WTC11 (cell line): ENCODE results near the gene TREX2. TPM values are rescaled to one million over a fixed set of nuclear protein-coding genes. Genes with fewer than 3 reads are reported as not detected.

Experiments
- ATAC-seq: fragments of 200-7000 bp; cut with Tn5 transposase; 2 replicates; pipeline ENCODE4 v1.10.0; 2021; ENCODE audit warnings: mild to moderate bottlenecking, moderate library complexity
- CTCF ChIA-PET: fragments of 300-600 bp; sonication (Branson Sonifier 250); formaldehyde crosslinking; loops from one replicate; lab custom pipeline; 2021; ENCODE audit warnings: antibody characterized with exemption; lab: Charles Lee
- POLR2A ChIA-PET: fragments of 350-600 bp; sonication (Branson Sonifier 250); formaldehyde crosslinking; loops from one replicate; lab custom pipeline; 2021; ENCODE audit warnings: antibody characterized with exemption; lab: Charles Lee
- DNase-seq: peaks from one replicate; pipeline ENCODE4 v3.0.0; 2021; ENCODE audit warnings: low spot score
- H3K27ac Mint-ChIP-seq: 2 replicates; pipeline ENCODE4 v1.8.0; 2021; ENCODE audit warnings: mixed read lengths
- H3K27me3 Mint-ChIP-seq: 2 replicates; pipeline ENCODE4 v1.8.0; 2021; ENCODE audit warnings: low read depth, mild to moderate bottlenecking, moderate library complexity, mixed read lengths
- H3K36me3 Mint-ChIP-seq: 2 replicates; pipeline ENCODE4 v1.8.0; 2021; ENCODE audit warnings: mixed read lengths
- H3K4me1 Mint-ChIP-seq: 2 replicates; pipeline ENCODE4 v1.8.0; 2022; ENCODE audit warnings: mixed read lengths
- H3K4me3 Mint-ChIP-seq: 2 replicates; pipeline ENCODE4 v1.8.0; 2021; ENCODE audit warnings: mild to moderate bottlenecking, moderate library complexity, mixed read lengths
- H3K9me3 Mint-ChIP-seq: 2 replicates; pipeline ENCODE4 v1.8.0; 2021; ENCODE audit warnings: mixed read lengths
- AR ChIP-seq: fragments of 250-450 bp; sonication (Bioruptor Pico); IDR thresholded peaks from 2 replicates; pipeline ENCODE4 v1.9.0; 2021; ENCODE audit warnings: mild to moderate bottlenecking
- E2F1 ChIP-seq: sonication (generic); formaldehyde crosslinking; IDR thresholded peaks from 2 replicates; pipeline ENCODE4 v1.8.0; 2022; ENCODE audit warnings: mild to moderate bottlenecking, missing genetic modification reagents
- ELF4 ChIP-seq: sonication (generic); formaldehyde crosslinking; IDR thresholded peaks from 2 replicates; pipeline ENCODE4 v1.8.1; 2022; ENCODE audit warnings: low read depth, mild to moderate bottlenecking, moderate library complexity, missing genetic modification reagents
- FOXJ3 ChIP-seq: sonication (generic); formaldehyde crosslinking; IDR thresholded peaks from 2 replicates; pipeline ENCODE4 v1.9.0; 2021; ENCODE audit warnings: missing genetic modification reagents, mild to moderate bottlenecking, borderline replicate concordance
- FOXK1 ChIP-seq: sonication (generic); formaldehyde crosslinking; IDR thresholded peaks from 2 replicates; pipeline ENCODE4 v1.8.0; 2022; ENCODE audit warnings: mild to moderate bottlenecking, moderate library complexity, missing genetic modification reagents
- KAT7 ChIP-seq: sonication (generic); formaldehyde crosslinking; IDR thresholded peaks from 2 replicates; pipeline ENCODE4 v1.8.1; 2023; ENCODE audit warnings: missing genetic modification reagents, mild to moderate bottlenecking, borderline replicate concordance
- NFATC4 ChIP-seq: fragments of 250-450 bp; sonication (Bioruptor Pico); IDR thresholded peaks from 2 replicates; pipeline ENCODE4 v1.9.0; 2021; ENCODE audit warnings: mild to moderate bottlenecking
- NFE2L1 ChIP-seq: sonication (generic); formaldehyde crosslinking; IDR thresholded peaks from 2 replicates; pipeline ENCODE4 v1.8.1; 2023; ENCODE audit warnings: missing genetic modification reagents
- NFYB ChIP-seq: sonication (generic); formaldehyde crosslinking; conservative IDR thresholded peaks from 2 replicates; pipeline ENCODE4 v1.8.0; 2022; ENCODE audit warnings: low read depth, missing genetic modification reagents
- NR1H2 ChIP-seq: sonication (generic); formaldehyde crosslinking; IDR thresholded peaks from 2 replicates; pipeline ENCODE4 v1.9.0; 2021; ENCODE audit warnings: mild to moderate bottlenecking, moderate library complexity, missing genetic modification reagents
- NR2C2 ChIP-seq: sonication (generic); formaldehyde crosslinking; IDR thresholded peaks from 2 replicates; pipeline ENCODE4 v1.8.0; 2022; ENCODE audit warnings: mild to moderate bottlenecking, missing genetic modification reagents
- PRRX2 ChIP-seq: fragments of 250-450 bp; sonication (Bioruptor Pico); IDR thresholded peaks from 2 replicates; pipeline ENCODE4 v1.8.0; 2021; ENCODE audit warnings: mild to moderate bottlenecking
- SMAD3 ChIP-seq: sonication (generic); formaldehyde crosslinking; IDR thresholded peaks from 2 replicates; pipeline ENCODE4 v1.8.0; 2022; ENCODE audit warnings: missing genetic modification reagents, mild to moderate bottlenecking, borderline replicate concordance
- SOX15 ChIP-seq: fragments of 250-450 bp; sonication (Bioruptor Pico); IDR thresholded peaks from 2 replicates; pipeline ENCODE4 v1.9.0; 2021; ENCODE audit warnings: mild to moderate bottlenecking
- TEAD1 ChIP-seq: sonication (generic); formaldehyde crosslinking; IDR thresholded peaks from 2 replicates; pipeline ENCODE4 v1.8.0; 2022; ENCODE audit warnings: mild to moderate bottlenecking, missing genetic modification reagents
- TEAD4 ChIP-seq: sonication (generic); formaldehyde crosslinking; IDR thresholded peaks from 2 replicates; pipeline ENCODE4 v1.8.0; 2022; ENCODE audit warnings: mild to moderate bottlenecking, missing genetic modification reagents
- TP53 ChIP-seq: sonication (generic); formaldehyde crosslinking; IDR thresholded peaks from 2 replicates; pipeline ENCODE4 v1.8.1; 2023; ENCODE audit warnings: mild to moderate bottlenecking, missing genetic modification reagents
- USF1 ChIP-seq: sonication (generic); formaldehyde crosslinking; IDR thresholded peaks from 2 replicates; pipeline ENCODE4 v1.8.0; 2022; ENCODE audit warnings: mild to moderate bottlenecking, missing genetic modification reagents
- ZNF232 ChIP-seq: sonication (generic); formaldehyde crosslinking; IDR thresholded peaks from 2 replicates; pipeline ENCODE4 v1.8.0; 2022; ENCODE audit warnings: mild to moderate bottlenecking, missing genetic modification reagents
- ZNF416 ChIP-seq: fragments of 250-450 bp; sonication (Bioruptor Pico); IDR thresholded peaks from 2 replicates; pipeline ENCODE4 v1.9.0; 2021; ENCODE audit warnings: mild to moderate bottlenecking, inconsistent platforms
- ZNF423 ChIP-seq: fragments of 250-450 bp; sonication (Bioruptor Pico); IDR thresholded peaks from 2 replicates; pipeline ENCODE4 v2.1.2; 2022; ENCODE audit warnings: mild to moderate bottlenecking, moderate library complexity
- ZNF532 ChIP-seq: fragments of 250-450 bp; sonication (Bioruptor Pico); IDR thresholded peaks from 2 replicates; pipeline ENCODE4 v1.9.0; 2021; ENCODE audit warnings: mild to moderate bottlenecking, borderline replicate concordance
- total RNA-seq: library from RNA; stranded (reverse); gene quantifications from 3 replicates; pipeline ENCODE4 v1.2.3, GENCODE V29; 2021
- TF ChIP-seq, protein P1 (sequence below): fragments of 250-450 bp; sonication (Bioruptor Pico); IDR thresholded peaks from 2 replicates; pipeline ENCODE4 v2.1.2; 2022; ENCODE audit warnings: mild to moderate bottlenecking, moderate library complexity
- TF ChIP-seq, protein P2 (sequence below): sonication (generic); formaldehyde crosslinking; IDR thresholded peaks from 2 replicates; pipeline ENCODE4 v1.8.1; 2023; ENCODE audit warnings: mild to moderate bottlenecking, missing genetic modification reagents

Gene TREX2
- total RNA-seq, 1 experiment from 2014 or later: 1.5 TPM

DNA sequence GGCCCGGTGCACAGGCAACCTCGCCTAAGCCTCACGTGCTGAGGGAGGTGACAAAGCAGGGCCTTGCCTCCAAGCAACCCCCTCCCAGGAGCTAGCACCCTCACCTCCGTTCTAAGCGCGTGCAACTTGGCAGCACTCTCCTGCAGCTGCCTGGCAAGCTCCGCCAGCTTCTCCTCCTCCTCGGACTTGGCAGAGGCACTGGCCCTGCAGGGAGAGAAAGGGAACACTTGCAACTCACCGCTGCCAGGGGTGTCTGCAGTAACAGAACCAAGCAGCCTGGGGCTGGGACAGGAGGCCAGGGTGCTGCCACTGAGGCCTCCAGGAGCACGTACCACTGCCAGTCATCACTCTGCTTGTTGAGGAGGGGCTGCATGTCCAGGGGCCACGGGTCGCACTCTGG, 10.3 kb upstream of the TREX2 start (continued):
- no peak for TF ChIP-seq NR2C2 (CRISPR knock-in tag)
- TF ChIP-seq TP53: no peak
- TF ChIP-seq FOXJ3: no peak
- TF ChIP-seq NR1H2 (CRISPR knock-in tag): no peak
- TF ChIP-seq ZNF532 (CRISPR knock-in tag): no peak
- TF ChIP-seq E2F1 (CRISPR knock-in tag): no peak
- no peak for TF ChIP-seq TEAD4 (CRISPR knock-in tag)

GRCh38 chrX:153455571-153455970, 9.7 kb upstream of the TREX2 start:
- POLR2A ChIA-PET: no interaction called here
- Mint-ChIP-seq H3K9me3 (no peaks in the 10 kb centered on the region), H3K27me3 (no peaks in the 10 kb centered on the region), H3K4me3 (no peak overlapping the region), H3K36me3 (peaks cover 9% of the 10 kb centered on the region), H3K27ac (no peak overlapping the region), H3K4me1 (no peaks in the 10 kb centered on the region)
- CTCF ChIA-PET: no interaction called here
- ATAC-seq (no peak), DNase-seq (no peak)
- TF ChIP-seq, protein P1, sequence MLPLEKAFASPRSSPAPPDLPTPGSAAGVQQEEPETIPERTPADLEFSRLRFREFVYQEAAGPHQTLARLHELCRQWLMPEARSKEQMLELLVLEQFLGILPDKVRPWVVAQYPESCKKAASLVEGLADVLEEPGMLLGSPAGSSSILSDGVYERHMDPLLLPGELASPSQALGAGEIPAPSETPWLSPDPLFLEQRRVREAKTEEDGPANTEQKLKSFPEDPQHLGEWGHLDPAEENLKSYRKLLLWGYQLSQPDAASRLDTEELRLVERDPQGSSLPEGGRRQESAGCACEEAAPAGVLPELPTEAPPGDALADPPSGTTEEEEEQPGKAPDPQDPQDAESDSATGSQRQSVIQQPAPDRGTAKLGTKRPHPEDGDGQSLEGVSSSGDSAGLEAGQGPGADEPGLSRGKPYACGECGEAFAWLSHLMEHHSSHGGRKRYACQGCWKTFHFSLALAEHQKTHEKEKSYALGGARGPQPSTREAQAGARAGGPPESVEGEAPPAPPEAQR (CRISPR knock-in tag): no peak
- TF ChIP-seq SMAD3 (CRISPR knock-in tag) (no peak), FOXK1 (CRISPR knock-in tag) (no peak), SOX15 (no peak), NFATC4 (no peak), PRRX2 (no peak), TEAD1 (no peak)
- TF ChIP-seq, protein P2, sequence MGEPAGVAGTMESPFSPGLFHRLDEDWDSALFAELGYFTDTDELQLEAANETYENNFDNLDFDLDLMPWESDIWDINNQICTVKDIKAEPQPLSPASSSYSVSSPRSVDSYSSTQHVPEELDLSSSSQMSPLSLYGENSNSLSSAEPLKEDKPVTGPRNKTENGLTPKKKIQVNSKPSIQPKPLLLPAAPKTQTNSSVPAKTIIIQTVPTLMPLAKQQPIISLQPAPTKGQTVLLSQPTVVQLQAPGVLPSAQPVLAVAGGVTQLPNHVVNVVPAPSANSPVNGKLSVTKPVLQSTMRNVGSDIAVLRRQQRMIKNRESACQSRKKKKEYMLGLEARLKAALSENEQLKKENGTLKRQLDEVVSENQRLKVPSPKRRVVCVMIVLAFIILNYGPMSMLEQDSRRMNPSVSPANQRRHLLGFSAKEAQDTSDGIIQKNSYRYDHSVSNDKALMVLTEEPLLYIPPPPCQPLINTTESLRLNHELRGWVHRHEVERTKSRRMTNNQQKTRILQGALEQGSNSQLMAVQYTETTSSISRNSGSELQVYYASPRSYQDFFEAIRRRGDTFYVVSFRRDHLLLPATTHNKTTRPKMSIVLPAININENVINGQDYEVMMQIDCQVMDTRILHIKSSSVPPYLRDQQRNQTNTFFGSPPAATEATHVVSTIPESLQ (CRISPR knock-in tag): no peak

DNA sequence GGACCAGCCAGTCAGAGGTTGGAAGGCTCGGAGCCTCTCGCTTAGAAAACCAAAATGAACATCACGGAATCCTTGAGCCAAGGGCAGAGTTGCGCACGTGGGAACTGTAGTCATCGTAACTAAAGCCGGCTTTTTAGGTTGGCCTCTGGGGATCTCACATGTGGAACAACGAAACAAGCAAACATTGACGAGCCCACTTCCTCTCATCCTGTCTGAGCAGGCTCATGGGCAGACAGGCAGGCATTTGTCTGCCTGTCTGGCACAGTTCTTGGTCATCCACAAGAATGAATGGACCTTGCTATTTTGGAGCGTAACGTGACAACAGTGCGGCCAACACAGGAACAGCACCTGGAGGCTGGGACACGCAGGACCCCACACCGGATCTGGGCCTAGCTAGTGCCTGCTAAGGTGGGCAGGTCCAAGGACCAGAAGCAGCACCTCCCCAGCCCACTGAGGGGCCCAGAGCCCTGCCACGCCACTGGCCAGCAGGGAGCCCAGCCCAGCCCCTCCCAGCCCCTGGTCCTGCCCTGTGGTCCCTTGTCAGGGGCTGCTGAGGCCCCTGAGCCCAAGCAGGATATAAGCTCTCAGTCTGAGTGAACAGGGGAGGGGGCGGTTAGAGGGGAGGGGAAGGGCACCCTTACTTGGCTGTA, 9.2 kb upstream of the TREX2 start:
- ChIA-PET CTCF (no interaction called here), POLR2A (no interaction called here)
- Mint-ChIP-seq H3K4me1 (no peaks in the 10 kb centered on the region), H3K27me3 (no peaks in the 10 kb centered on the region), H3K4me3 (no peak overlapping the region), H3K36me3 (peaks cover 9% of the 10 kb centered on the region), H3K27ac (no peak overlapping the region), H3K9me3 (no peaks in the 10 kb centered on the region)
- DNase-seq: no peak
- ATAC-seq: no peak
- no peak for TF ChIP-seq NFYB
- TF ChIP-seq ZNF232 (CRISPR knock-in tag): no peak
- TF ChIP-seq KAT7 (CRISPR knock-in tag): no peak
- no peak for TF ChIP-seq AR (CRISPR knock-in tag)
- TF ChIP-seq ZNF416 (CRISPR knock-in tag): no peak
- no peak for TF ChIP-seq NFE2L1 (CRISPR knock-in tag)
- TF ChIP-seq USF1 (CRISPR knock-in tag): no peak
- TF ChIP-seq ZNF423 (CRISPR knock-in tag): no peak
- no peak for TF ChIP-seq ELF4 (CRISPR knock-in tag)
